Measurements from ENCODE around the gene XNDC1N.
"Not testable (repeated sequence)": the region's sequence is repeated elsewhere in the genome, so short reads cannot be mapped to it uniquely, and the experiment has no call there.

XNDC1N gene

GRCh38 chr11:71931245-71931602 lies 2.8 kb upstream of the XNDC1N start:
- DNase-seq: peak; percentile 18

DNA sequence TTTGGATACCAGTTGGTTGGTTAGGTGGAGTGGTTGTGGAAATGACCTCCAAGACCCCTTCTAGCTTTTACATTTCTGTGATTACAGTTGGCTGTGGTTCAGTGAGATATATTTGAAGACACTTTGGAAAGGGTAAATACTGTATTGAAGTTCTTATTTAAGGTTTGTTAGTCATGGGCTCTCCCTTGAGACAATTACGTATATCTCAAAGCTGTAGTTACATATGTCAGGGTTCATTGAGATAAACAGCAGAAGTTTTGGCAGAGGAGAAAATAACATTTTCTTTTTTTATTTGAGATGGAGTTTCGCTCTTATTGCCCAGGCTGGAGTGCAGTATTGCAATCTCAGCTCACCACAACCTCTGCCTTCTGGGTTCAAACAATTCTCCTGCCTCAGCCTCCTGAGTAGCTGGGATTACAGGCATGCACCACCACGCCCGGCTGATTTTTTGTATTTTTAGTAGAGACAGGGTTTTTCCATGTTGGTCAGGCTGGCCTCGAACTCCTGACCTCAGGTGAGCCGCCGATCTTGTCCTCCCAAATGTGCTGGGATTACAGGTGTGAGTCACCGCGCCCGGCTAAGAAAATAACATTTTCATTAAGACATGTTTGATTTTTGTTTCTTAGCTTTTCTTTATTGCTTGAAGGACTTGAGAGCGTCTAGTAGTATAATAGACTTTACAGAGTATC lies 2.3 kb upstream of the XNDC1N start:
- no peak for DNase-seq

- no peak for DNase-seq
Measured at GRCh38 chr11:71929491-71929890, 1.1 kb upstream of the XNDC1N start.

DNA sequence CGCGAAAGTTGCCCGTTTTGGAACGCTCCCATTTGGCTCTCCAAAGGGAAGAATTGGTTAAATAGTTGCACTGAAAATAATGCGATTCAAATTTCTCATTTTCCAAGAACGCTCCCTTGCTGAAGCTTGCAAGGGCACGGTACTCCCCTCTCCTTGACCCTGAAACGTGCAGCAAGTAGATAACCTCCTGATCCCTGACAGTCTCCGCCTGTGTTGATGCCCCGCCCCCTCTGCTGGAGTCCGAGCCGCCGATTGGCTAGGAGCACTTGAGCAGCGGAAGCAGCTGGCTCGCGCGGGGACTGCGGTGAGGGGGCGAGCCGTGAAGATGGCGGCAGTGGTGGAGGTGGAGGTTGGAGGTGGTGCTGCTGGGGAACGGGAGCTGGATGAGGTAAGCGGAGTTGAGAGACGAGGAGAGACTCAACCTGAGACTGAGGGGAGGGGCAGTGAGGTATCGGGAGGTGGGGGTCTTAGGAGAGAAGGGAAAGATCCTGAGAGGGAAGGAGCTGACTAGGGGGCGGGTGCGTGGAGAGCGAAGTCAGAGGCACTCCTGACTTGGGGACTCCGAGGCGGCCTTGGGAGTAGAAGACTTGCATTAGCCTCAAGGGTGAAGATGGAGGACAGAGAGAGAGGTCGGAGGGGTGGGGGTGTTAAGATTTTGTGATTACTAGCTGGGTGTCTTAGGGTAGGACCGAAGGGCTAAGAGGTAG lies 496 bp upstream of the XNDC1N start, which contains the start of gene RNF121:
Gene RNF121 (plus strand): TSS at position 310 of the 707 bp plus-strand sequence. CDS start 16 bp downstream, at position 326.
- peak; percentile 97 for DNase-seq

GRCh38 chr11:71917646-71918140 lies 10.7 kb downstream of the XNDC1N start:
- DNase-seq: no peak

DNA sequence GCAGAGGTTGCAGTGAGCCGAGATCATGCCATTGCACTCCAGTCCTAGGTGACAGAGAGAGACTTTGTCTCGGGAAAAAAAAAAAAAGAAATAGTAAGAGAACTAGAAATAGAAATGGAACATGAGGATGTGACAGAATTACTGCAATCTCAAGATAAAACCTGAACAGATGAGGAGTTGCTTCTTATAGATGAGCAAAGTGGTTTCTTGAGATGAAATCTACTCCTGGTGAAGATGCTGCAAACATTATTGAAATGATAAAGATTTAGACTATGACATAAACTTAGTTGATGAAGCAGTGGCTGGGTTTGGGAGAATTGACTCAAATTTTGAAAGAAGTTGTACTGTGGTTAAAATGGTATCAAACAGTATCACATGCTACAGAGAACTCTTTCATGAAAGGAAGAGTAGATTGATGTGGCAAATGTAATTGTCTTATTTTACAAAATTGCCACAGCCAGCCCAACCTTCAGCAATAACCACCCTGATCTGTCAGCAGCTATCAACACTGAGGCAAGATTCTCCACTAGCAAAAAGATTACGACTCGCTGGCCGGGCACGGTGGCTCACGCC lies 13.7 kb downstream of the XNDC1N start:
- no peak for DNase-seq

GRCh38 chr11:71913756-71914526 lies 14.5 kb downstream of the XNDC1N start:
- no peak for DNase-seq

- not testable (repeated sequence) for DNase-seq
Measured at GRCh38 chr11:71911986-71912340, 16.4 kb downstream of the XNDC1N start.

DNA sequence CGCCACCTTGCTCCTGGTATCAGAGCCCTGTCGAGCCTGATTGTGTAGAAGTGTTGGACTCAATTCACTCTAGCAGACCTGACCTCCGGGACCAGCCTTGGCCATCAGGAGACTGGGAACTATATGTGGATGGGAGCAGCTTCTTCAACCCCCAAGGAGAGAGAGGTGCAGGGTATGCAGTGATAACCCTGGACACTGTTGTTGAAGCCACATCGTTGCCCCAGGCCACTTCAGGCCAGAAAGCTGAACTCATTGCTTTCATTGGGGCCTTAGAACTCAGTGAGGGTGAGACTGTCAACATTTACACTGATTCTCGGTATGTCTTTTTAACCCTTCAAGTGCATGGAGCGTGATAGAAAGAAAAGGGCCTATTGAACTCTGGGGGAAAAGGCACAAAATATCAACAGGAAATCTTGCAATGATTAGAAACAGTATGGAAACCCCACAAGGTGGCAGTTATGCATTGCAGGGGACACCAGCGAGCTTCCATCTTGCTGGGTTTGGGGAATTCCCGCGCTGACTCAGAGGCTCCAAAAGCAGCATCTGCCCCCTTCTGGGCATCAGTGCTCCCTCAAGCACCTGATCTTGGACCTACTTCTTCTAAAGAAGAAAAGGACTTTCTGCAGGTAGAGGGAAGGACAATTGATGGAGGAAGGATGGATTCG lies 16.9 kb downstream of the XNDC1N start:
- DNase-seq: peak; percentile 2

- not testable (repeated sequence) for DNase-seq
Measured at GRCh38 chr11:71910775-71911174, 17.6 kb downstream of the XNDC1N start.

DNA sequence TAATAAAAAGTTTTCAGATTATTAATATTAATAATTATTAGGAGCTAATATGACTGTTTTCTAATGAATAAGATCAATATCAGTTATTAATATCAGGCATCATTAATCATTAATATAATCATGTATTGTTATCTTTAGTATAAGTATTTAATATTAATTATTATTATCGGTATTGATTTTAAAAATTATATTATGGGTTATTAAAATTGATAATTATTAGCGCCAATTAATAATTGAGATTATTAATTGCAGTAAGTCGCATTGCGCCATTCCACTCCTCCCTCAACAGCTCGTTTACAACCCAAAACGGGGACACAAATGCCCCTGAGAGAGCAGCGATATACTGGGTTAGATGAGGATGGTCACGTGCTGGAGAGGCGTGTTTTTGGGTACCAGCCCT lies 20.2 kb downstream of the XNDC1N start:
- no peak for DNase-seq

DNA sequence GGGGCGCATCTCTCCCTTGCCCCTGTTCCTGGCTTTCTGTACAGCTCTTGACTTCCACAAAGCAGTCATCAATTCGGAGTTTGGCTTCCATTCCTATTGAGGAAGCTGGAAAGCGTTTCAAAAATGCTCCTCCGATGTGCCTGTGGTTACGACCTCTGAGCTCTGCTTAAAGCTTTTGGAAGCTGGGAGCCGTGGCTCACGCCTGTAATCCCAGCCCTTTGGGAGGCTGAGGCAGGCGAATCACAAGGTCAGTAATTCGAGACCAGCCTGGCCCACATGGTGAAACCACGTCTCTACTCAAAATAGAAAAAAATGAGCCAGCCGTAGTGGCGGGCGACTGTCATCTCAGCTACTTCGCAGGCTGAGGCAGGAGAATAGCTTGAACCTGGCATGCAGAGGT lies 27.3 kb downstream of the XNDC1N start:
- DNase-seq: not testable (repeated sequence)

- DNase-seq: no peak
Measured at GRCh38 chr11:71895961-71896360, 32.4 kb downstream of the XNDC1N start.

DNA sequence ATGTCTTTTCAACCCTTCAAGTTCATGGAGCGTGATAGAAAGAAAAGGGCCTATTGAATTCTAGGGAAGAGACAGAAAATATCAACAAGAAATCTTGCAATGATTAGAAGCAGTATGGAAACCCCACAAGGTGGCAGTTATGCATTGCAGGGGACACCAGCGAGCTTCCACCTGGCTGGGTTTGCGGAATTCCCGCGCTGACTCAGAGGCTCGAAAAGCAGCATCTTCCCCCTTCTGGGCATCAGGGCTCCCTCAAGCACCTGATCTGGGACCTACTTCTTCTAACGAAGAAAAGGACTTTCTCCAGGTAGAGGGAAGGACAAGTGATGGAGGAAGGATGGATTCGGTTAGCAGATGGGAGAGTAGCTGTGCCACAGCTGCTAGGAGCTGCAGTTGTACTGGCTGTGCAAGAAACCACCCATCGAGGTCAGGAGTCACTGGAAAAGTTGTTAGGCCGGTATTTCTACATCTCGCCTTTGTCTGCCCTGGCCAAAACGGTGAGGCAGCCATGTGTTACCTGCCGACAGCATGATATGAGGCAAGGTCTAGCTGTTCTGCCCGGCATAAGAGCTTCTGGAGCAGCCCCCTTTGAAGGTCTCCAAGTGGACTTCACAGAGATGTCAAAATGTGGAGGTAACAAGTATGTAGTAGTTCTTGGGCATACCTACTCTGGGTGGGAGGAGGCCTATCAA lies 39.1 kb downstream of the XNDC1N start:
- DNase-seq: not testable (repeated sequence)

DNA sequence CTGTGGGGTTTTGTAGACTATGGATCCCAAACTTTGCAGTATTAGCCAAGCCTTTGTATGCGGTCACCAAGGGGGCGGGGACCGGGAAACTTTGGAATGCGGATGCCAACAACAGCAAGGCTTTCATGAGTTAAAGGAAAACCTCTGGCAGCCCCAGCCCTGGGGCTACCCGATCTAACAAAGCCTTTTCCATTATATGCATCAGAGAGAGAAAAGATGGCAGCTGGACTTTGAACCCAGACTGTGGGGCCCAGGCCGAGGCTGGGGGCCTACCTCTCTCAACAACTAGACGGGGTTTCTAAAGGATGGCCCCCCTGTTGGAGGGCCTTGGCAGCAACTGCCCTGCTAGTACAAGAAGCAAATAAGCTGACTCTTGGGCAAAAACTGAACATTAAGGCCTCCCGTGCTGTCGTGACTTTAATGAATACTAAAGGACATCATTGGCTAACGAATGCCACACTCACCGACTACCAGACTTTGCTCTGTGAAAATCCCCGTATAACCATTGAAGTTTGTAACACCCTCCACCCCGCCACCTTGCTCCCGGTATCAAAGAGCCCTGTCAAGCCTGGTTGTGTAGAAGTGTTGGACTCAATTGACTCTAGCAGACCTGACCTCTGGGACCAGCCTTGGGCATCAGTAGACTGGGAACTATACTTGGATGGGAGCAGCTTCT lies 39.9 kb downstream of the XNDC1N start:
- not testable (repeated sequence) for DNase-seq

GRCh38 chr11:71885806-71886205 lies 42.6 kb downstream of the XNDC1N start:
- DNase-seq: not testable (repeated sequence)
